Nephron progenitor cell (in vitro differentiated cells): Measurements from ENCODE around the gene HEPN1.
A peak's percentile ranks its signal among the peaks of the same experiment; 100 is the strongest.

Experiments used
- DNase-seq: peaks from one replicate; pipeline ENCODE4 v3.0.0; 2021
- H3K27ac Mint-ChIP-seq: 2 replicates; pipeline ENCODE4 v1.8.0; 2021; ENCODE audit warnings: mild to moderate bottlenecking, moderate library complexity, mixed read lengths
- H3K27me3 Mint-ChIP-seq: 2 replicates; pipeline ENCODE4 v1.8.0; 2021; ENCODE audit warnings: mild to moderate bottlenecking, low read depth, mixed read lengths; ENCODE audit not compliant: poor library complexity
- H3K36me3 Mint-ChIP-seq: 2 replicates; pipeline ENCODE4 v1.8.0; 2021; ENCODE audit warnings: low read depth, mixed read lengths
- H3K4me1 Mint-ChIP-seq: 2 replicates; pipeline ENCODE4 v1.8.0; 2021; ENCODE audit warnings: mixed read lengths
- H3K4me3 Mint-ChIP-seq: 2 replicates; pipeline ENCODE4 v1.8.0; 2021; ENCODE audit warnings: mild to moderate bottlenecking, moderate library complexity, mixed read lengths
- H3K9me3 Mint-ChIP-seq: 2 replicates; pipeline ENCODE4 v1.8.0; 2021; ENCODE audit warnings: mild to moderate bottlenecking, moderate library complexity, mixed read lengths
- TF ChIP-seq, protein P1 (sequence below): fragments of 200-600 bp; sonication (generic); IDR thresholded peaks from 2 replicates; pipeline ENCODE4 v1.5.0; 2021; ENCODE audit warnings: antibody characterized with exemption

Gene HEPN1

GRCh38 chr11:124895471-124895971 lies 23.5 kb upstream of the HEPN1 start:
- Mint-ChIP-seq H3K4me3 (no peak overlapping the region), H3K27me3 (peaks cover 22% of the 10 kb centered on the region), H3K36me3 (no peaks in the 10 kb centered on the region), H3K27ac (no peak overlapping the region), H3K9me3 (no peaks in the 10 kb centered on the region), H3K4me1 (peaks cover 55% of the 10 kb centered on the region)
- no peak for DNase-seq
- TF ChIP-seq, protein P1, sequence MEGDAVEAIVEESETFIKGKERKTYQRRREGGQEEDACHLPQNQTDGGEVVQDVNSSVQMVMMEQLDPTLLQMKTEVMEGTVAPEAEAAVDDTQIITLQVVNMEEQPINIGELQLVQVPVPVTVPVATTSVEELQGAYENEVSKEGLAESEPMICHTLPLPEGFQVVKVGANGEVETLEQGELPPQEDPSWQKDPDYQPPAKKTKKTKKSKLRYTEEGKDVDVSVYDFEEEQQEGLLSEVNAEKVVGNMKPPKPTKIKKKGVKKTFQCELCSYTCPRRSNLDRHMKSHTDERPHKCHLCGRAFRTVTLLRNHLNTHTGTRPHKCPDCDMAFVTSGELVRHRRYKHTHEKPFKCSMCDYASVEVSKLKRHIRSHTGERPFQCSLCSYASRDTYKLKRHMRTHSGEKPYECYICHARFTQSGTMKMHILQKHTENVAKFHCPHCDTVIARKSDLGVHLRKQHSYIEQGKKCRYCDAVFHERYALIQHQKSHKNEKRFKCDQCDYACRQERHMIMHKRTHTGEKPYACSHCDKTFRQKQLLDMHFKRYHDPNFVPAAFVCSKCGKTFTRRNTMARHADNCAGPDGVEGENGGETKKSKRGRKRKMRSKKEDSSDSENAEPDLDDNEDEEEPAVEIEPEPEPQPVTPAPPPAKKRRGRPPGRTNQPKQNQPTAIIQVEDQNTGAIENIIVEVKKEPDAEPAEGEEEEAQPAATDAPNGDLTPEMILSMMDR = no peak

DNA sequence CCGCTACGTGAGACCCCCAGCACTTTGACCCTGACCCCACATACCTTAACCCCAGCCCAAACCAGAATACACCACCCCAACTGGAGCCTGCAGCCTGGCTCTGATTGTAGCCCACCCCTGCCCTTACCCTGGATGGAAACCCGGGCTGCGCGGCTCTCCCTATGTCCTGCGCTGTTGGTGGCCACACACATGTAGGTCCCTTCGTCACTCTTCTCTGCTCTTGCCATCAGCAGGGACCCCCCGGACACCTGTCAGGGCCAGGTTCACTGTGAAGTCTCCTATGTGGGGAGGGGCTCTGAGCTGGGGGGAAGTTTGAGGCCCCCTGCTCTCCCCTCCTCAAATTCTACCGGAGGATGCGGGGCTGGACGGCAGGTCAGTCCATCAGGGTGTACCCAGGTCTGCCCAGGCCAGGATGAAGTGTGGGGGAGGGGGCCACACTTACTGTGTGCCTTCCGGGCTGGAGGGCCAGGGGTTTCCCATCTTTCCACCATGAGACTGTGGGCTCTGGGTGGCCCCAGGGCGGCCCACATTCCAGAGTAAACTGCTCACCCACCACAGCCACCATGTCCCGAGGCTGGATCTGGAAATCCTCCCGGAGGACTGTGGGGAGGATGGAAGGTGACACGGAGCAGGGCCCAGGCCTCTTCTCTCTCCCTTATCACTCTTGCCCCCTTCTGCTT lies 22.8 kb upstream of the HEPN1 start:
- Mint-ChIP-seq H3K27ac (peak overlapping the region; percentile 86), H3K4me1 (peaks cover 49% of the 10 kb centered on the region), H3K36me3 (no peaks in the 10 kb centered on the region), H3K9me3 (no peaks in the 10 kb centered on the region), H3K4me3 (no peak overlapping the region), H3K27me3 (peaks cover 29% of the 10 kb centered on the region)
- TF ChIP-seq, protein P1 = no peak
- DNase-seq = no peak

GRCh38 chr11:124896821-124897391 lies 22.1 kb upstream of the HEPN1 start:
- DNase-seq = no peak
- Mint-ChIP-seq H3K36me3 (no peaks in the 10 kb centered on the region), H3K9me3 (no peaks in the 10 kb centered on the region), H3K27me3 (peaks cover 36% of the 10 kb centered on the region), H3K4me3 (no peak overlapping the region), H3K27ac (no peak overlapping the region), H3K4me1 (peaks cover 42% of the 10 kb centered on the region)
- TF ChIP-seq, protein P1 = no peak

- TF ChIP-seq, protein P1 = no peak
- H3K36me3 Mint-ChIP-seq = no peaks in the 10 kb centered on the region
- H3K4me3 Mint-ChIP-seq = no peak within 1 kb of the TSS
- no peak for DNase-seq
- H3K4me1 Mint-ChIP-seq = peaks cover 34% of the 10 kb centered on the region
- H3K27ac Mint-ChIP-seq = no peak within 1 kb of the TSS
- H3K27me3 Mint-ChIP-seq = peaks cover 42% of the 10 kb centered on the region
- H3K9me3 Mint-ChIP-seq = no peaks in the 10 kb centered on the region
These were observed 21.3 kb upstream of the HEPN1 start, which contains the start of gene ROBO4 for GRCh38 chr11:124897674-124898262. Gene ROBO4 (minus strand): TSS chr11:124897865. CDS start chr11:124897795, 70 bp downstream.

- Mint-ChIP-seq H3K36me3 (no peaks in the 10 kb centered on the region), H3K27ac (no peak overlapping the region), H3K27me3 (peaks cover 44% of the 10 kb centered on the region), H3K4me3 (no peak overlapping the region), H3K4me1 (peaks cover 34% of the 10 kb centered on the region), H3K9me3 (no peaks in the 10 kb centered on the region)
- TF ChIP-seq, protein P1 = no peak
- DNase-seq = no peak
These were observed 20.8 kb upstream of the HEPN1 start for GRCh38 chr11:124898263-124898680.
